ENCODE results near the gene ASTL.

- TF ChIP-seq, protein P1, sequence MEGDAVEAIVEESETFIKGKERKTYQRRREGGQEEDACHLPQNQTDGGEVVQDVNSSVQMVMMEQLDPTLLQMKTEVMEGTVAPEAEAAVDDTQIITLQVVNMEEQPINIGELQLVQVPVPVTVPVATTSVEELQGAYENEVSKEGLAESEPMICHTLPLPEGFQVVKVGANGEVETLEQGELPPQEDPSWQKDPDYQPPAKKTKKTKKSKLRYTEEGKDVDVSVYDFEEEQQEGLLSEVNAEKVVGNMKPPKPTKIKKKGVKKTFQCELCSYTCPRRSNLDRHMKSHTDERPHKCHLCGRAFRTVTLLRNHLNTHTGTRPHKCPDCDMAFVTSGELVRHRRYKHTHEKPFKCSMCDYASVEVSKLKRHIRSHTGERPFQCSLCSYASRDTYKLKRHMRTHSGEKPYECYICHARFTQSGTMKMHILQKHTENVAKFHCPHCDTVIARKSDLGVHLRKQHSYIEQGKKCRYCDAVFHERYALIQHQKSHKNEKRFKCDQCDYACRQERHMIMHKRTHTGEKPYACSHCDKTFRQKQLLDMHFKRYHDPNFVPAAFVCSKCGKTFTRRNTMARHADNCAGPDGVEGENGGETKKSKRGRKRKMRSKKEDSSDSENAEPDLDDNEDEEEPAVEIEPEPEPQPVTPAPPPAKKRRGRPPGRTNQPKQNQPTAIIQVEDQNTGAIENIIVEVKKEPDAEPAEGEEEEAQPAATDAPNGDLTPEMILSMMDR (IDR thresholded peaks at IDR 0.05; ENCODE audit: low read depth, low read length): no peak
- TF ChIP-seq POLR2A (IDR thresholded peaks at IDR 0.05; ENCODE audit: extremely low read depth, insufficient read length) (no peak), MAX (IDR thresholded peaks at IDR 0.05; ENCODE audit: low read depth, low read length) (no peak)
These were observed 45.9 kb upstream of the ASTL start for GRCh38 chr2:96184188-96184587.

Measured in NB4 (cell line).